ENCODE results near the gene NKAIN1.
"Not testable (repeated sequence)": the region's sequence is repeated elsewhere in the genome, so short reads cannot be mapped to it uniquely, and the experiment has no call there.

NKAIN1 gene

DNA sequence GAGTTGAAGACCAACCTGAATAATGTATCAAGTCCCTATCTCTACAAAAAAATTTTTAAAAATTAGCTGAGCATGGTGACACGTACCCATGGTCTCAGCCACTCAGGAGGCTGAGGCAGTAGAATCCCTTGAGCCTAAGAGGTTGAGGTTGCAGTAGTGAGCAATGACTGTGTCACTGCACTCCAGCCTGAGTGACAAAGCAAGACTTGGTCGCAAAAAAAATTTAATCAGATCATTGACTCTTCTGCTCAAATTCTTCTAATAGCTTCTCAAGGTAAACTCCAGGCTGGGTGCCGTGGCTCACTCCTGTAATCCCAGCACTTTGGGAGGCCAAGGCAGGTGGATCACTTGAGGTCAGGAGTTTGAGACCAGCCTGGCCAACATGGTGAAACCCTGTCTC, 88.3 kb downstream of the NKAIN1 start:
- no peak for DNase-seq

DNA sequence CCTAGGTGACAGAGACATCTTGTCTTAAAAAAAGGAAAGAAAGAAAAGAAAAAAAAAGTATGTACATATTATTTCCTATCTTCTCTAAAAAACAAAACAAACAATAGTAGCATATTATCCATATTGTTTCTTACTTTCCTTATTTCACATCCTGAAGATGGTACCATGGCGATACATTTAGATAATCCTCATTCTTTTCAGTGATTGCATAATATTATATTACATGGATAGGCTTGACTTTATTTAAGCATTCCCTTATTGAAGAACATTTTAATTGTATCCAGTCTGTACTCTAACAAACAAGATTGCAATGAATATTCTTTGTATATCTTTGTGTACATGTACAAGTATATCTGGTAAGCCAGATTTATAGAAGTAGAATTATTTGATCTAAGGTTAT, 91.3 kb downstream of the NKAIN1 start:
- DNase-seq = no peak

DNA sequence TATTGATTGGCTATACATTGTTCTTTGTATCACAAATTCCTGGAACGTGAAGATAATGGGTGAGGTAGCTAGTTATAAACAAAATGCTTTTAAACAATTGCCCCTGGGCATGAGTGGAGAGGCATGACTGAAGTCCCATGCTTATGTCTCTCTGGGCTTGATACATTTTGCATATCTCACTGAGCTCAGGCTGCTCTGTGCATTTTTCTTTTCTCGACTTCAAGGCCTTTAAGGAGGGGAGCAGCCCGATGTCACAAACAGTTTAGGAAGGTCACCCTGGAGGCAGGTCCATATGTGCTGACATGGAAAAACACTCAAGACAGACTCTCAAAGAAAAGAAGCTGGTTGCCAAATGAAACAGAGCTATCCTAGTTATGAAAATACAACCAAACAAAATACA, 94.0 kb downstream of the NKAIN1 start:
- DNase-seq = no peak

DNA sequence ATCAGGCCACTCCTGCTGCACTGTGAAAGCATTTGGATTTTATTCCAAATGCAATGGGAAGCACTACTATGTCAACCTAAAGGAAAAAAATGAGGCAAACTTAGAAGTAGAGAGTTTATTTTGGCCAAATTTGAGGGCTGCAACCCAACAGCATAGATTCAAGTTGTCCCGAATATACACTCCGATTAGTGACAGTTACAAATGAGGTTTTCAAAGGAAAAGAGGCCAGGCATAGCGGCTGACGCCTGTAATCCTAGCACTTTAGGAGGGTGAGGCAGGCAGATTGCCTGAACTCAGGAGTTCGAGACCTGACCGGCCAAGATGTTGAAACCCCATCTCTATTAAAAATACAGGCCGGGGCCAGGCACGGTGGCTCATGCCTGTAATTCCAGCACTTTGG, 95.2 kb downstream of the NKAIN1 start:
- no peak for DNase-seq

DNA sequence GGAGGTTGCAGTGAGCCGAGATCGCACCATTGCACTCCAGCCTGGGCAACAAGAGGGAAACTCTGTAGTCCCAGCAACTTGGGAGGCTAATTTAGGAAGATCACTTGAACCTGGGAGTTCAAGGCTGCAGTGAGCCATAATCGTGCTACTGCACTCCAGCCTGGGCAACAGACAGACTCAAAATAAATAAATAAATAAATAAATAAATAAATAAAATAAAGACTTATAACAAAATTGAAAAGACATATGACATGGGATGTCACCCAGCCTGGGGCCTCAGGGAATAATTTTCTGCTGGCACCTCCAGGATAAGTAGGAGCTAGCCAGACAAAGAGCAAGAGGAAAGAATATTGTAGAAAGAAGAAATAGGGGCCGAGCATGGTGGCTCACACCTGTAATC, 96.2 kb downstream of the NKAIN1 start:
- no peak for DNase-seq

DNA sequence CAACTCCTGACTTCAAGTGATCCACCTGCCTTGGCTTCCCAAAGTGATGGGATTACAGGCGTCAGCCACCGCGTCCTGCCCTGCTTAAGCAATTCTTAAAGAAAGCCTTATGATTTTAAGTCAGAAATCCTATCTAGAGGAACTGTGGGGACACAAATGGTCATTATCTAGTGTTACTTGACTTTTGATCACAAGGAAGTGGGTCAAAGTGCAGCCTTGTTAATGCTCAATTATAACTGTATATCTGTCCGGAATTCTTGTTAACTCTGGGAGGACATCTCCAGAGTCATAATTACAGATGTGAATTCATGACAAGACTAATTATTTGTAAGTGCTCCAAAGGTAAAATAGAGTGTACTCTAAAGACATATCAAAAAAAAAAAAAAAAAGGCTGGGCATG, 97.3 kb downstream of the NKAIN1 start:
- no peak for DNase-seq

DNA sequence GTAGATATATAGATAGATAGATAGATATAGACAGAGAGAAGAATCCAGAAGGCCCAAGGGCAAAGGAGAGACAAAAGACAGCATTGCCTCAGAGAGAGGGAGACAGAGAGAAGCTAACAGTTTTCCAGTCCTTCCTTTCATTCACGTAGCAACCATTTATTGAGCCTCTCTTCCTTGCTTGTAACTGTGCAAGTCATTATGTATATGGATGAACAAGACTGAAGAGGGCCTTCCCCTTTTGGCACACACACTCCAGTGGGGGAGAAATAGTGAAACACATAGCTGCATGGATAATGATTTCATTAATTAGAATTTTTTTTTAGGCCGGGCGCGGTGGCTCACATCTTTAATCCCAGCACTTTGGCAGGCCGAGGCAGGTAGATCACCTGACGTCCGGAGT, 99.4 kb downstream of the NKAIN1 start:
- no peak for DNase-seq

DNA sequence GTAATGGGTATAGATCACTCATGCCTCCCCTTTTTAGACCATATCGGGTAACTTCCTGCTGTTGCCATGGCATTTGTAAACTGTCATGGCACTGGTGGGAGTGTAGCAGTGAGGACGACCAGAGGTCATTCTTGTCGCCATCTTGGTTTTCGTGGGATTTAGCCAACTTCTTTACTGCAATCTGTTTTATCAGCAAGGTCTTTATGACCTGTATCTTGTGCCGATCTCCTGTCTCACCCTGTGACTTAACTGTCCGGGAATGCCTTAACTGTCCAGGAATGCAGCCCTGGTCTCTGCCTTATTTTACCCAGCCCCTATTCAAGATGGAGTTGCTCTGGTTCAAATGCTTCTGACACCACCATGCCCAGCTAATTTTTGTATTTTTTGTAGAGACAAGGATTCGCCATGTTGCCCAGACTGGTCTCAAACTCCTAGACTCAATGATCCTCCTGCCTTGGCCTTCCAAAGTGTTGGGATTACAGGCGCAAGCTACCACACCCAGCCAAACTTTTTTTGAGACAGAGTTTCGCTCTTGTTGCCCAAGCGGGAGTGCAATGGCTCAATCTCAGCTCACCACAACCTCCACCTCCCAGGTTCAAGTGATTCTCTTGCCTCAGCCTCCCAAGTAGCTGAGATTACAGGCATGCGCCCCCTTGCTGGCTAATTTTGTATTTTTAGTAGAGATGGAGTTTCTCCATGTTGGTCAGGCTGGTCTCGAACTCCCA, 100.7 kb downstream of the NKAIN1 start:
- DNase-seq = not testable (repeated sequence)

DNA sequence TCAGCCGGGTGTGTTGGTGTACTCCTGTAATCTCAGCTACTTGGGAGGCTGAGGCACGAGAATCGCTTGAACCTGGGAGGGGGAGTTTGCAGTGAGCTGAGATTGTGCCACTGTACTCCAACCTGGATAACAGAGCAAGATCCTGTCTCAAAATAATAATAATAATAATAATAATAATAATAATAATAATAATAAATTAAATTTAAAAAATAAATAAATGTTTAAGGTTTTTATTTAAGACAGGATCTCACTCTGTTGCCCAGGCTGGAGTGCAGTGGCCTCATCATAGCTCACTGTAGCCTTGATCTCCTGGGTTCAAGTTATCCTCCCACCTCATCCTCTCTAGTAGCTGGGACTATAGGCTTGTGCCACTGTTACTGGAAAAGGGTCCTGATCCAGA, 101.8 kb downstream of the NKAIN1 start:
- not testable (repeated sequence) for DNase-seq

DNA sequence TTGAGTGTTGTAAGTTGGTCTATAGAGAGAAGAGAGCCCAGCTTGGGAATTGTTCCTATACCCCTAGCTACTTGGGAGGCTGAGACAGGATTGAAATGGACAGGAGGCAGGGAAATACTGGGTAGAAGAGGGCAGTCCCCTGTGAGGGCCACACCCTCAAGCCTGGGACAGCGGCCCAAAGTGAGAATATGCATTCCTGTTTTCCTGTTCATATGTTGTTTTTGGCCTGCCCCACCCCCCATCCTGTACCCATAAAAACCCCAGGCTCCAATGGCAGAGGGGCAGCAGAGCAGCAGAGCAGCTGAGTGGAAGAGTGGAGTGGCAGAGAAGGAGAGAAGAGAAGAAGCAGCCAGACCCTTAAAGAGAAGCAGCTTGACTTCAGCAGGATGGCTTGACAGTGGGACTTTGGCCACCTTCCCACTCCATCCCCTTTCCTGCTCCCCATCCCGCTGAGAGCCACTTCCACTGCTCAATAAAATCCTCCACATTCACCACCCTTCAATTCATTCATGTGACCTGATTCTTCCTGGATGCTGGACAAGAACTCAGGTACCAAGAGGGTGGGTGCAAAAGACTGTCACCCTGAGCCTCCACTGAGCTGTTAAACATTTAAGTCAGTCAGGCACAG, 103.6 kb downstream of the NKAIN1 start:
- no peak for DNase-seq

DNA sequence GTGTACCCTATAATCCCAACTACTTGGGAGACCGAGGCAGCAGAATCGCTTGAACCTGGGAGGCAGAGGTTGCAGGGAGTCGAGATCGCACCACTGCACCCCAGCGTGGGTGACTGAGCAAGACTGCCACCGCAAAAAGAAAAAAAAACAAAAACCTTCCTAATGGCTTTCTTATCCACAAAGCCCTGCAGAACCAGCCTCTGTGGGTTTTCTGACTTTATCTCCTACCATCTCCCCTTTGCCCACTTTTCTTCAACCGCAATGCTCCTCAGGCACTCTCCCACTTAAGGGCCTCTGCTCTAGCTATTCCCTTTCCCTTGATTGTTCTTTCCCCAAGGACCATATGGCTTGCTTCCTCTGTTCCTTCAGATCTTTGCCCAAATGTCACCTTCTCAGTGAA, 106.3 kb downstream of the NKAIN1 start:
- no peak for DNase-seq
